Suprapubic skin (tissue), 3 donors: Measurements from ENCODE around the gene SLC35D2.

Source experiments
- POLR2A ChIP-seq, 2 donors: fragments of 450-650 bp; IDR thresholded peaks; one replicate each; pipeline ENCODE4 v1.6.1; 2017; ENCODE audit warnings: antibody characterized with exemption in 2 of 2, mild to moderate bottlenecking in 2 of 2, moderate library complexity in 2 of 2
- TF ChIP-seq, protein P1 (sequence below), 2 donors: fragments of 200-600 bp in 1 of 2; fragments of 450-650 bp in 1 of 2; sonication (generic) in 1 of 2; IDR thresholded peaks; one replicate each; pipeline ENCODE4 v1.5.1; 2016 to 2019; ENCODE audit warnings: antibody characterized with exemption in 2 of 2, mild to moderate bottlenecking in 1 of 2, moderate library complexity in 1 of 2

DNA sequence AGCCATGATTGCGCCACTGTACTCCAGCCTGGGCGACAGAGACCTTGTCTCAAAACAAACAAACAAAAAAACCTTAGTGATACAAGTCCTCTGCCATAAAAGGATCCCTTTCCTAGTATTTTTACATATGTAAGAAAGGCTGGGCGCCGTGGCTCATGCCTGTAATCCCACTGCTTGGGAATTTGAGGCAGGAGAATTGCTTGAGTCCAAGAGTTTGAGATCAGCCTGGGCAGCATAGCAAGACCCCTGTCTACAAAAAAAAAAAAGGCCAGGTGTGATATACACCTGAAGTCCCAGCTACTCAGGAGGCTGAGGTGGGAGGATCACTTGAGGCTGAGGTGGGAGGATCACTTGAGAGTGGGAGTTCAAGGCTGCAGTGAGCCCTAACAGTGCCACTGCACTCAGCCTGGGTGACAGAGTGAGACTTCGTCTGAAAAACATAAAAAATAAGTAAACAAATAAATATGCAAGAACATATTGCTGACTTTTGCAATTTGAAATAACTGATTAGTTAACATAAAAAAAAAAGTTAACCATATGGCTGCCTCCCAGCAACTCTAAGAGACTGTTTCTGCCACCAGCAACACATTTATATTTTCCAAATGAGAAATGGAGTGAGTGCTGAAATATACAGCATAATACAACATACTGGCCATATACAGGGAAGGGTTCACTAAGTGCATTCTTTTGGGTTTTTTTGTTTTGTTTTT lies 27.8 kb upstream of the SLC35D2 start:
- TF ChIP-seq, protein P1, sequence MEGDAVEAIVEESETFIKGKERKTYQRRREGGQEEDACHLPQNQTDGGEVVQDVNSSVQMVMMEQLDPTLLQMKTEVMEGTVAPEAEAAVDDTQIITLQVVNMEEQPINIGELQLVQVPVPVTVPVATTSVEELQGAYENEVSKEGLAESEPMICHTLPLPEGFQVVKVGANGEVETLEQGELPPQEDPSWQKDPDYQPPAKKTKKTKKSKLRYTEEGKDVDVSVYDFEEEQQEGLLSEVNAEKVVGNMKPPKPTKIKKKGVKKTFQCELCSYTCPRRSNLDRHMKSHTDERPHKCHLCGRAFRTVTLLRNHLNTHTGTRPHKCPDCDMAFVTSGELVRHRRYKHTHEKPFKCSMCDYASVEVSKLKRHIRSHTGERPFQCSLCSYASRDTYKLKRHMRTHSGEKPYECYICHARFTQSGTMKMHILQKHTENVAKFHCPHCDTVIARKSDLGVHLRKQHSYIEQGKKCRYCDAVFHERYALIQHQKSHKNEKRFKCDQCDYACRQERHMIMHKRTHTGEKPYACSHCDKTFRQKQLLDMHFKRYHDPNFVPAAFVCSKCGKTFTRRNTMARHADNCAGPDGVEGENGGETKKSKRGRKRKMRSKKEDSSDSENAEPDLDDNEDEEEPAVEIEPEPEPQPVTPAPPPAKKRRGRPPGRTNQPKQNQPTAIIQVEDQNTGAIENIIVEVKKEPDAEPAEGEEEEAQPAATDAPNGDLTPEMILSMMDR (IDR thresholded peaks at IDR 0.05): no peak
- TF ChIP-seq POLR2A (IDR thresholded peaks at IDR 0.05): no peak
